Measurements from ENCODE around the gene CHAC1.

The CHAC1 gene

DNA sequence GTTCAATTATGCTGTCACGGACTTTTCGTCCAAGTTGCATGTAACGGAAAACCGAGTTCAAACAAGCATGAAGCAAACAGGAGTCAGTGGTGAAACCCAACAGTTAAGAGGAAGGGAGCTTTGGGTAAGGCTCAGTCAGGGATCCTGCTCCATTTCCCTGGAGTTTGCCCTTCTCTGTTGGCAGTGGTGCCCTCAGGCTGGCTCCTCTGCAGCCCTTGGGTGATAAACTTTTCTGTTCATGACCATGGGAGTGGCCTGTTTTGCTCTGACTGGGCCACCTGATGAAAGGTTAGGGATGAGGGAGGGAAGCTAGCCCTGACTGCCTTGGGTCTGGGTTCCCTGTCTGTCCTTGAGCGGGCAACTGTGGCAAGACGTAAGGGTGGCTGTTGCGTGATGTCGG, 16.1 kb downstream of the CHAC1 start:
- Histone ChIP-seq H2AFZ (ENCODE audit: low read length) (no peak overlapping the region), H3K9me2 (replicated peaks; ENCODE audit: low read depth, low read length) (no peaks in the 10 kb centered on the region), H3F3A (ENCODE audit: low read depth) (no peaks in the 10 kb centered on the region), H3K4me1 (ENCODE audit: insufficient read depth, low read length, poor library complexity, severe bottlenecking) (no peaks in the 10 kb centered on the region), H3K9ac (ENCODE audit: low read depth, low read length, poor library complexity, severe bottlenecking) (no peak overlapping the region), H4K20me1 (ENCODE audit: insufficient read depth, low read length, poor library complexity, severe bottlenecking) (no peaks in the 10 kb centered on the region), H3K79me2 (ENCODE audit: insufficient read depth, low read length) (no peaks in the 10 kb centered on the region), H3K27me3 (ENCODE audit: insufficient read depth, low read length, poor library complexity, severe bottlenecking) (no peaks in the 10 kb centered on the region), H3K4me3 (ENCODE audit: low read length, poor library complexity, severe bottlenecking) (no peak overlapping the region), H3K4me2 (ENCODE audit: low read depth, low read length, poor library complexity, severe bottlenecking) (no peak overlapping the region), H3K36me3 (ENCODE audit: insufficient read depth, low read length) (no peaks in the 10 kb centered on the region), H3K9me3 (ENCODE audit: insufficient read depth, low read depth, low read length) (no peaks in the 10 kb centered on the region)
- TF ChIP-seq EZH2phosphoT487 (IDR thresholded peaks at IDR 0.05; ENCODE audit: borderline replicate concordance) = no peak
- TF ChIP-seq, protein P1, sequence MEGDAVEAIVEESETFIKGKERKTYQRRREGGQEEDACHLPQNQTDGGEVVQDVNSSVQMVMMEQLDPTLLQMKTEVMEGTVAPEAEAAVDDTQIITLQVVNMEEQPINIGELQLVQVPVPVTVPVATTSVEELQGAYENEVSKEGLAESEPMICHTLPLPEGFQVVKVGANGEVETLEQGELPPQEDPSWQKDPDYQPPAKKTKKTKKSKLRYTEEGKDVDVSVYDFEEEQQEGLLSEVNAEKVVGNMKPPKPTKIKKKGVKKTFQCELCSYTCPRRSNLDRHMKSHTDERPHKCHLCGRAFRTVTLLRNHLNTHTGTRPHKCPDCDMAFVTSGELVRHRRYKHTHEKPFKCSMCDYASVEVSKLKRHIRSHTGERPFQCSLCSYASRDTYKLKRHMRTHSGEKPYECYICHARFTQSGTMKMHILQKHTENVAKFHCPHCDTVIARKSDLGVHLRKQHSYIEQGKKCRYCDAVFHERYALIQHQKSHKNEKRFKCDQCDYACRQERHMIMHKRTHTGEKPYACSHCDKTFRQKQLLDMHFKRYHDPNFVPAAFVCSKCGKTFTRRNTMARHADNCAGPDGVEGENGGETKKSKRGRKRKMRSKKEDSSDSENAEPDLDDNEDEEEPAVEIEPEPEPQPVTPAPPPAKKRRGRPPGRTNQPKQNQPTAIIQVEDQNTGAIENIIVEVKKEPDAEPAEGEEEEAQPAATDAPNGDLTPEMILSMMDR (conservative IDR thresholded peaks at IDR 0.05; ENCODE audit: low read length) = no peak

DNA sequence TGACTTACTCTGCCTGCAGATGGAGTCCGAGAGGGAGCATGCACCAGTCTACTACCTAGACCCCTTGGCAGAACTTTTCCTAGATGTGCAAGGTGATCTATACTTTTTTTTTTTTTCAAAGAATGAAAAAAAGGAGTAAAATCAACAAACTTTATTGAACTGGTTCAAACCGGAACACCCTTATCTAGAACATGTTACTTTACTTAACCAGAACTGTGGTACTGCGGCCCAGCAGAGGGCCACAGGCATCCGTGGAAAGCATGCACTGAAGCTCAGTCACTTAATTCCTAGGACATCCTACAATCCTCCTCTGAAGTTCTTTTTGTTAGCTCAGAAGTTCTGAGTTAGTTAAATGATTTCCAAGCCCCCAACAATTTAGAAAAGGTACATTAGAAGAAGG, 21.6 kb downstream of the CHAC1 start:
- Histone ChIP-seq H3K9ac (ENCODE audit: low read depth, low read length, poor library complexity, severe bottlenecking) (no peak overlapping the region), H3K4me2 (ENCODE audit: low read depth, low read length, poor library complexity, severe bottlenecking) (no peak overlapping the region), H3K36me3 (ENCODE audit: insufficient read depth, low read length) (peaks cover 36% of the 10 kb centered on the region), H3K4me1 (ENCODE audit: insufficient read depth, low read length, poor library complexity, severe bottlenecking) (no peaks in the 10 kb centered on the region), H3K9me3 (ENCODE audit: insufficient read depth, low read depth, low read length) (no peaks in the 10 kb centered on the region), H3K27me3 (ENCODE audit: insufficient read depth, low read length, poor library complexity, severe bottlenecking) (no peaks in the 10 kb centered on the region), H2AFZ (ENCODE audit: low read length) (no peak overlapping the region), H3K79me2 (ENCODE audit: insufficient read depth, low read length) (no peaks in the 10 kb centered on the region), H3K4me3 (ENCODE audit: low read length, poor library complexity, severe bottlenecking) (no peak overlapping the region), H3K9me2 (replicated peaks; ENCODE audit: low read depth, low read length) (no peaks in the 10 kb centered on the region), H4K20me1 (ENCODE audit: insufficient read depth, low read length, poor library complexity, severe bottlenecking) (no peaks in the 10 kb centered on the region), H3F3A (ENCODE audit: low read depth) (no peaks in the 10 kb centered on the region)
- no peak for TF ChIP-seq EZH2phosphoT487 (IDR thresholded peaks at IDR 0.05; ENCODE audit: borderline replicate concordance)
- TF ChIP-seq, protein P1 (conservative IDR thresholded peaks at IDR 0.05; ENCODE audit: low read length) = no peak

DNA sequence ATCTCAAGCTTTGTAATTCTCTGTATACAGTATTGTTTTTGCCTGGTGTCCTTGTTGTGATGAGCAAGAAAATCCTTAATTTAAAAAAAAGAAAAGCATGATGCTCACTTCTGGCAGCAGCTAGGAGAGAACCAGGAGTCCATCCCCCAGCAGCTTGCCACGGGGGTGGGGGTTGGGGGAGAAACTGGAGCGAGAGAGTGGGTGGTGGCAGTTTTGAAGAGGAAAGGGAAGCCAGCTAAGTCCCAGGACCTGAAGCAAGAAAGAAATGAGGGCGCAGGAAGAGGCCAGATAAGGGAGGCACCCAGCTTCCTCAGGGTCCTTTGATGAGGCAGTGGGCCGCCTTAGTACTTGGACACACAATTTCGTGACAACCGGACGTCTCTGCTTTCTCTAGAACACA, 23.5 kb downstream of the CHAC1 start:
- Histone ChIP-seq H3K9me3 (ENCODE audit: insufficient read depth, low read depth, low read length) (no peaks in the 10 kb centered on the region), H3K79me2 (ENCODE audit: insufficient read depth, low read length) (no peaks in the 10 kb centered on the region), H3K27me3 (ENCODE audit: insufficient read depth, low read length, poor library complexity, severe bottlenecking) (no peaks in the 10 kb centered on the region), H3K4me1 (ENCODE audit: insufficient read depth, low read length, poor library complexity, severe bottlenecking) (no peaks in the 10 kb centered on the region), H3K9ac (ENCODE audit: low read depth, low read length, poor library complexity, severe bottlenecking) (no peak overlapping the region), H3K4me3 (ENCODE audit: low read length, poor library complexity, severe bottlenecking) (no peak overlapping the region), H4K20me1 (ENCODE audit: insufficient read depth, low read length, poor library complexity, severe bottlenecking) (no peaks in the 10 kb centered on the region), H3K4me2 (ENCODE audit: low read depth, low read length, poor library complexity, severe bottlenecking) (no peak overlapping the region), H2AFZ (ENCODE audit: low read length) (no peak overlapping the region), H3K36me3 (ENCODE audit: insufficient read depth, low read length) (peaks cover 55% of the 10 kb centered on the region), H3K9me2 (replicated peaks; ENCODE audit: low read depth, low read length) (no peaks in the 10 kb centered on the region), H3F3A (ENCODE audit: low read depth) (no peaks in the 10 kb centered on the region)
- TF ChIP-seq EZH2phosphoT487 (IDR thresholded peaks at IDR 0.05; ENCODE audit: borderline replicate concordance) = no peak
- TF ChIP-seq, protein P1 (conservative IDR thresholded peaks at IDR 0.05; ENCODE audit: low read length) = no peak
